HUES6 (cell line): ENCODE results near the gene SDHA.
A peak's percentile ranks its signal among the peaks of the same experiment; 100 is the strongest.
"Not testable (repeated sequence)": the region's sequence is repeated elsewhere in the genome, so short reads cannot be mapped to it uniquely, and the experiment has no call there.

Experiments
- H3K27ac ChIP-seq: 2 replicates; pipeline ENCODE4 v1.7.0; 2013; ENCODE audit warnings: low read depth, mild to moderate bottlenecking, low read length, inconsistent platforms
- H3K27me3 ChIP-seq: 2 replicates; pipeline ENCODE4 v1.6.1; 2013; ENCODE audit warnings: low read length; ENCODE audit not compliant: control insufficient read depth, insufficient read depth
- H3K36me3 ChIP-seq: 2 replicates; pipeline ENCODE4 v1.6.1; 2013; ENCODE audit warnings: low read length; ENCODE audit not compliant: control insufficient read depth, insufficient read depth
- H3K4me1 ChIP-seq: 2 replicates; pipeline ENCODE4 v1.6.1; 2013; ENCODE audit warnings: low read length; ENCODE audit not compliant: control insufficient read depth, insufficient read depth
- H3K4me3 ChIP-seq: 2 replicates; pipeline ENCODE4 v1.5.1; 2013; ENCODE audit warnings: low read depth, low read length
- H3K9ac ChIP-seq: one replicate; pipeline ENCODE4 v1.6.1; 2013; ENCODE audit warnings: mild to moderate bottlenecking, low read length
- H3K9me3 ChIP-seq: 2 replicates; pipeline ENCODE4 v1.6.1; 2013; ENCODE audit warnings: low read depth, low read length; ENCODE audit not compliant: control insufficient read depth, insufficient read depth

The SDHA gene

GRCh38 chr5:208449-209114 is 9.5 kb upstream of the SDHA start:
- H3K27ac ChIP-seq = no peak overlapping the region

DNA sequence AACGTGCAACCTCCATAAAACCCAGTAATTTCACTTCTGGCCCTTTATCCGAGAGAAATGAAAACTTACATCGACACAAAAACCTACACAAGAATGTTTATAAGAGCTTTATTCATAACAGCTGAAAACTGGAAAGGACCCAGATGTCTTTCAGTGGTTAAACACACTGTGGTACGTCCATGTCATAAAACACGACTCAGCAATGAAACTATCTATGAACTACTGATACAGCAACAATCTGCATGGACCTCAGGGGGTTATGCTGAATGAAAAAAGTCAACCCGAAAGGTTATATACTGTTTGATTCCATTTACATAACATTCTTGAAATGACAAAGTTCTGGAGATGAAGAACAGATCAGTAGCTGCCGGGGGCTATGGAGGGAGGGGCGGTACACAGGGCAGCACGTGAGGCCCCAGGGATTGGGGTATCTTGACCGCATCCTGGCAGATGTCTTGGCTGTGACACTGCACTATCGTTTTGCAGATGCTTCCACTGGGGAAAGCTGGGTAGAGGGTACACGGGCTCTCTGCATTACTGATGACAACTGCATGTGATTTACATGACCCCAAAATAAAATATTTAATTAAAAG is 4.2 kb upstream of the SDHA start:
- Histone ChIP-seq H3K4me3 (no peak overlapping the region), H3K4me1 (peaks cover 3% of the 10 kb centered on the region; the same call in 1 of the 2 replicates), H3K9ac (no peak overlapping the region), H3K27me3 (no peaks in the 10 kb centered on the region), H3K9me3 (no peaks in the 10 kb centered on the region), H3K27ac (no peak overlapping the region), H3K36me3 (peaks cover 13% of the 10 kb centered on the region)

More at GRCh38 chr5:208449-209114, 9.5 kb upstream of the SDHA start:
- H3K36me3 ChIP-seq = peaks cover 25% of the 10 kb centered on the region
- no peak overlapping the region for H3K9ac ChIP-seq
- H3K27me3 ChIP-seq = no peaks in the 10 kb centered on the region
- H3K4me1 ChIP-seq = peaks cover 12% of the 10 kb centered on the region; the same call in 1 of the 2 replicates
- no peak overlapping the region for H3K4me3 ChIP-seq
- no peaks in the 10 kb centered on the region for H3K9me3 ChIP-seq

DNA sequence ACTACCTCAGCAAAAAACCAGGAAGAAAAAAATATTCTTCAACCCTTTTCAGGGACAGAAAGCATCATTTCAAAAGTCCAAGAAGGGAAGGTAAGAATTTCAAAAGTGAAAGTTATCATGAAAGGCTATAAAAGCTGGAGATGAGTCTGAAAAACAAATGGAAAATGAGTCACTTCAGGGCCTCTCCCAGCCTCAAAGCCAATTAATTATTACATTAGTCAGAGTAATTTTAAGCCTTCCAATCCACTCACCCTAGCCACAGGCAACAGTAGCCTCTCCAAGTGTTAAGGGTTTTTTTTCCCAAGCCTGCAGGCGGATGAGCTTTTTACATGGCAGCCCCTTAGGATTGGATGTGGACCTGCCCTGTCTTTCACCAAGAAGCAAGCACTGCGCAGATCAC is 2.9 kb upstream of the SDHA start:
- Histone ChIP-seq H3K4me1 (peaks cover 11% of the 10 kb centered on the region), H3K36me3 (peaks cover 13% of the 10 kb centered on the region)
- not testable (repeated sequence) for H3K9me3 ChIP-seq, H3K27me3 ChIP-seq, H3K4me3 ChIP-seq, H3K27ac ChIP-seq, H3K9ac ChIP-seq

GRCh38 chr5:216076-216475 is 2.0 kb upstream of the SDHA start:
- not testable (repeated sequence) for H3K4me3 ChIP-seq, H3K27ac ChIP-seq, H3K27me3 ChIP-seq, H3K9ac ChIP-seq, H3K9me3 ChIP-seq
- peaks cover 13% of the 10 kb centered on the region for H3K36me3 ChIP-seq
- H3K4me1 ChIP-seq = peaks cover 15% of the 10 kb centered on the region

DNA sequence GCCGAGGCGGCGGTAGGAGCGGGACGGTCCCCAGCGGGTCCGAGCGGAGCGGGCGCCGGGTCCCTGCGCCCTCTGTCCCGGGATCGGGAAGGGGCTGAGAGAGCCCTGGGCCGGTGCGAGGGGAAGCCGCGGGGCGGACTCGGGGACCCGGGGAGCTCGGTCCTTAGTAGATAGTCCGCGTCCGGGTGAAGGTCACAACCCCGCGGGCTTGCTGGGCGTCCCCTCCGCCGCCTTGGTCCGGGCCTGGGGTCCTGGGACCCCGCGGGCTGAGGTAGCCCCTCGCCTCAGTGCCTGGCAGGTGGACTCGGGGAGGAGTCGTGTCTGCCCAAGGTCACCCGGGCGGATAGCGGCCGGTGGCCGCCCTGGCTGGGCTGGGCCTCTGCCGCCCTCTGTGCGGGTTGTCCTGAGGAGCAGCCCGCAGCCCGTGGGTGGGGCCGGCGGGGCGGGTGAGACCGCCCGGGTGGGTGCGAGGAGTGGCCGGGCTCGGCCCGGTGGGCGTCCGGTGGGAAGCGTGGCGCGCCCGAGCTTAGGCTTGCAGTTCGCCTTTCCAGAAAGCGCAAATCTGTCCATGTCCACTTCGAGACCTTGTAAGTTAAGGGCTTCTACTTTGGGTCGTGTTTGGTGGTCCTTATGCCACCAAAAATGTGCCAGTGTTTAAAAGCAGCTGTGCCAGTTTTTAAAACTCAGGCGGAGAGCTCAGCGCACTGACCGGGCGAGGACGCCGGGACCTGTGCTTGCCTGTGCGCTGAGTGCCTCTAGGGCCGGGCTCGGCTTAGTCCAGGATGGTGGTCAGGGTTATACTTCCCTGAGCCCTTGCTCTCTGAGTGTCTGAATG is 554 bp downstream of the SDHA start:
- Histone ChIP-seq H3K27me3 (no peaks in the 10 kb centered on the region), H3K9me3 (no peaks in the 10 kb centered on the region), H3K4me1 (peaks cover 23% of the 10 kb centered on the region), H3K9ac (peak overlapping the region; percentile 80), H3K36me3 (peaks cover 14% of the 10 kb centered on the region), H3K4me3 (peak overlapping the region; percentile 100), H3K27ac (peak overlapping the region; percentile 51; the same call in 1 of the 2 replicates)

- Histone ChIP-seq H3K4me1 (peaks cover 23% of the 10 kb centered on the region), H3K4me3 (peak overlapping the region; percentile 100), H3K27me3 (no peaks in the 10 kb centered on the region), H3K9ac (peak overlapping the region; percentile 80), H3K27ac (no peak overlapping the region), H3K36me3 (peaks cover 16% of the 10 kb centered on the region), H3K9me3 (no peaks in the 10 kb centered on the region)
Measured at GRCh38 chr5:219460-219863, 1.3 kb downstream of the SDHA start.

DNA sequence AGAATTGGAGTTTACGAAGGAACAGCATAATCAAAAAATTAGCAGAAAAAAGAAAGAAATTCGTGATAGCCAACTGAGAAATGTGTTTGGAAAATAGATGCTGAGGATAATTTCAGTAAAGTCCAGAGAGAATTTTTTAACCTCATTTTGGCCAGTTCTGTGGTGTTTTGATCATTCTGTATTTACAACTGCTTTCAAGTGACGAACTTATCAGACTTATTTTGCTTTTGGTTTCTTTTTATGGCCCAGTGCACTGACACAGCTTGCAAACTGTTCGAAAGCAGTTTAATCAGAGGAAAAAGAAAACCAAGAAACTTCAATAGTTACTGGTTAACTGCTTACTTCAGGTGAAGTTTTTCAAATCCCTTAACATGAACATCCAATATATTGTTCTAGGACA is 1.9 kb downstream of the SDHA start:
- Histone ChIP-seq H3K27me3 (no peaks in the 10 kb centered on the region), H3K36me3 (peaks cover 19% of the 10 kb centered on the region), H3K27ac (no peak overlapping the region), H3K4me1 (peaks cover 23% of the 10 kb centered on the region), H3K9ac (no peak overlapping the region), H3K9me3 (no peaks in the 10 kb centered on the region), H3K4me3 (peak overlapping the region; percentile 100)

- H3K27me3 ChIP-seq, H3K4me3 ChIP-seq, H3K9me3 ChIP-seq, H3K9ac ChIP-seq, H3K27ac ChIP-seq: not testable (repeated sequence)
- Histone ChIP-seq H3K36me3 (peaks cover 46% of the 10 kb centered on the region), H3K4me1 (peaks cover 20% of the 10 kb centered on the region)
Measured at GRCh38 chr5:222951-223715, 5.0 kb downstream of the SDHA start.

DNA sequence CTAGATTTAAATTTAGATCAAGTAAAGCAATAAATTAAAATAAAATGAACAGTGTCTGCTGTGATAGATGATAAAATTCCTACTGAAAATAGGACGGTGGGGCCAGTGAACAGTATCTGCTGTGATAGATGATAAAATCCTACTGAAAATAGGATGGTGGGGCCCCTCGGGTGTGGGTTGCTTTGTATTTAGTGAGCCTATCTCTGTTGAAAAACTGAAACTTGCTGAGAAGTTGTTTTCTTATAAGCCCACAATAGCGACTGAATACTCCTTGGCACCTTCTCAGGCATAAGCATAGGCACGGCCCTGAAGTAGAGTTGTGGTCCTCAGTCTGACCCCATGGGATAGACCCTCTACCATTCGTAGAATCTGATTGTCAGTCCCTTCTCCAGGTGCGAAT is 5.7 kb downstream of the SDHA start:
- no peak overlapping the region for H3K4me3 ChIP-seq
- H3K9ac ChIP-seq = no peak overlapping the region
- H3K27me3 ChIP-seq = no peaks in the 10 kb centered on the region
- no peaks in the 10 kb centered on the region for H3K9me3 ChIP-seq
- H3K4me1 ChIP-seq = peaks cover 20% of the 10 kb centered on the region
- no peak overlapping the region for H3K27ac ChIP-seq
- peaks cover 52% of the 10 kb centered on the region for H3K36me3 ChIP-seq

- H3K27me3 ChIP-seq = no peaks in the 10 kb centered on the region
- no peaks in the 10 kb centered on the region for H3K9me3 ChIP-seq
- H3K4me3 ChIP-seq = no peak overlapping the region
- H3K9ac ChIP-seq = no peak overlapping the region
- peaks cover 12% of the 10 kb centered on the region; the same call in 1 of the 2 replicates for H3K4me1 ChIP-seq
- H3K36me3 ChIP-seq = peaks cover 67% of the 10 kb centered on the region
- H3K27ac ChIP-seq = no peak overlapping the region
Measured at GRCh38 chr5:225334-225733, 7.2 kb downstream of the SDHA start.
